ENCODE results near the gene CST9. TPM values are rescaled to one million over a fixed set of nuclear protein-coding genes. Genes with fewer than 3 reads are reported as not detected.

The CST9 gene
- total and polyA plus RNA-seq, 7 donors: not detected

- TF ChIP-seq CTCF (IDR thresholded peaks at IDR 0.05): no peak
- no peak overlapping the region for H3K4me3 ChIP-seq
- H3K36me3 ChIP-seq (ENCODE audit: insufficient read depth in 1 of 2, low read depth in 1 of 2): no peaks in the 10 kb centered on the region
- intact Hi-C loops (cut with DNase I): no loop called here
- ATAC-seq (no peak), DNase-seq (no peak)
- H3K27me3 ChIP-seq (ENCODE audit: insufficient read depth in 3 of 3, low read length in 2 of 3): no peaks in the 10 kb centered on the region
- H3K9me3 ChIP-seq: no peaks in the 10 kb centered on the region
- 62 to 75% (median 67%) methylated on average over 13 of the region's 13 CpGs for WGBS, 3 donors
- no peak overlapping the region for H3K27ac ChIP-seq
- H3K4me1 ChIP-seq: no peaks in the 10 kb centered on the region
These were observed 18.8 kb downstream of the CST9 start for GRCh38 chr20:23586735-23587525.

GRCh38 chr20:23585808-23586734 is 19.6 kb downstream of the CST9 start:
- no peak for ATAC-seq
- intact Hi-C loops (cut with DNase I): no loop called here
- Histone ChIP-seq H3K9me3 (no peaks in the 10 kb centered on the region), H3K4me3 (no peak overlapping the region), H3K36me3 (ENCODE audit: insufficient read depth in 1 of 2, low read depth in 1 of 2) (no peaks in the 10 kb centered on the region), H3K27ac (no peak overlapping the region), H3K27me3 (ENCODE audit: insufficient read depth in 3 of 3, low read length in 2 of 3) (no peaks in the 10 kb centered on the region), H3K4me1 (no peaks in the 10 kb centered on the region)
- DNase-seq: no peak
- no peak for TF ChIP-seq CTCF (IDR thresholded peaks at IDR 0.05)
- WGBS, 3 donors: 76 to 81% (median 80%) methylated on average over 5 of the region's 5 CpGs

GRCh38 chr20:23585449-23585807 is 20.3 kb downstream of the CST9 start:
- intact Hi-C loops (cut with DNase I): no loop called here
- H3K9me3 ChIP-seq: no peaks in the 10 kb centered on the region
- DNase-seq (no peak), ATAC-seq (no peak)
- H3K4me3 ChIP-seq: no peak overlapping the region
- H3K36me3 ChIP-seq (ENCODE audit: insufficient read depth in 1 of 2, low read depth in 1 of 2): no peaks in the 10 kb centered on the region
- WGBS, 3 donors: 52 to 63% (median 56%) methylated on average over 5 of the region's 5 CpGs
- H3K4me1 ChIP-seq: no peaks in the 10 kb centered on the region
- no peak overlapping the region for H3K27ac ChIP-seq
- H3K27me3 ChIP-seq (ENCODE audit: insufficient read depth in 3 of 3, low read length in 2 of 3): no peaks in the 10 kb centered on the region
- no peak for TF ChIP-seq CTCF (IDR thresholded peaks at IDR 0.05)

GRCh38 chr20:23584434-23585199 is 21.1 kb downstream of the CST9 start:
- intact Hi-C loops (cut with DNase I): no loop called here
- TF ChIP-seq CTCF (IDR thresholded peaks at IDR 0.05): no peak
- 52 to 63% (median 62%) methylated on average over 5 of the region's 5 CpGs for WGBS, 3 donors

More at GRCh38 chr20:23584434-23585199, 21.1 kb downstream of the CST9 start:
- H3K27me3 ChIP-seq (ENCODE audit: insufficient read depth in 3 of 3, low read length in 2 of 3): no peaks in the 10 kb centered on the region
- no peak overlapping the region for H3K4me3 ChIP-seq
- no peak overlapping the region for H3K27ac ChIP-seq
- H3K4me1 ChIP-seq: no peaks in the 10 kb centered on the region
- no peaks in the 10 kb centered on the region for H3K9me3 ChIP-seq
- H3K36me3 ChIP-seq (ENCODE audit: insufficient read depth in 1 of 2, low read depth in 1 of 2): no peaks in the 10 kb centered on the region
- no peak for ATAC-seq
- DNase-seq: no peak

Measured in psoas muscle (tissue), 8 donors.